ENCODE results near the gene LINC00632. TPM values are rescaled to one million over a fixed set of nuclear protein-coding genes. Genes with fewer than 3 reads are reported as not detected.

The LINC00632 gene
- total RNA-seq, 1 donor: 17.1 TPM

- no peak for DNase-seq (ENCODE audit: low read depth)
- no peak for TF ChIP-seq CTCF (IDR thresholded peaks at IDR 0.05; ENCODE audit: insufficient read depth, low read length)
- H3K4me3 ChIP-seq (ENCODE audit: low read depth, low read length): no peak overlapping the region
Measured at GRCh38 chrX:140822184-140822583, 112.6 kb downstream of the LINC00632 start.

GRCh38 chrX:140822861-140823260 is 113.3 kb downstream of the LINC00632 start:
- H3K4me3 ChIP-seq (ENCODE audit: low read depth, low read length): no peak overlapping the region
- TF ChIP-seq CTCF (IDR thresholded peaks at IDR 0.05; ENCODE audit: insufficient read depth, low read length): no peak
- no peak for DNase-seq (ENCODE audit: low read depth)

GRCh38 chrX:140836874-140837273 is 127.3 kb downstream of the LINC00632 start:
- no peak overlapping the region for H3K4me3 ChIP-seq (ENCODE audit: low read depth, low read length)
- DNase-seq (ENCODE audit: low read depth): no peak
- TF ChIP-seq CTCF (IDR thresholded peaks at IDR 0.05; ENCODE audit: insufficient read depth, low read length): no peak

Other genes starting within 250 kb of the LINC00632 start
- not detected in 2 replicates for gene SOX3, start 204.7 kb upstream of the LINC00632 start, total RNA-seq (ENCODE audit: low replicate concordance)

Data from fibroblast of the aortic adventitia (primary cell).